ENCODE measurements around the gene MYCN.

DNA sequence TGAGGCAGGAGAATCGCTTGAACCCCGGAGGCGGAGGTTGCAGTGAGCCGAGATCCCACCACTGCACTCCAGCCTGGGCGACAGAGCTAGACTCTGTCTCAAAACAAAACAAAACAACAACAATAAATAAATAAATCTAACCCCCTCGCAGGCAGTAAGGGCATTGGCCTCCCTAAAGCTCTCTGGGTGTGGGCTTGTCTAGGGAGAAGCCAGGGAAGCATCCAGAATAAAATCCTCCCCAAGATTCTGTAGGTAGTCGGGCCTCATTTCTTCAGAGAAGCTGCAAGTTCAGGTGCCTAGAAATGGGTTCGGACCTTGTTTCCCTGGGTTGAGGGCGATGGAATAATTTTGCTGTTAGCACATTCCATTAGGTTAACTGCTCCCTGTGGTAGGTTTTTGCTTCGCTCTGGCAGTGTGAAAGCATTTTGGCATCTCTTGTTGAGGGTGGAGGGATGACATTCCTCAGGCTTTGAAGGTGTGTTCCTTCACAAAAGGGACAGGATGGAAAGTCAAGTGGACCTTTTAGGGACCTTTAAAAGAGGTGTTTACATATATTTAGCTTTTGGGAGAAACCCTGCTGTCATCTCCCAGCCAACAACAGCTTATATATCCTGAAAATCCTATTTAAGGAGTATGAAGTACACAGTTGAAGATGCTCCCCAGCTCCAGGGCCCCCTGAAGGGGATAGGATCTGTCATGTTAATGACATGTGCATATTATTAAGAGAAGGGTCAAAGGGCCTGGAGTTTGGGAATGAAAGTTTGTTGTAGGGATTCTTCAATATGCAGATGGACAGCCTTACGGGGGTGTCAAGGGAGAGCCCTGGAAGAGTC is 17.7 kb downstream of the MYCN start:
- TF ChIP-seq ZNF274 (IDR thresholded peaks at IDR 0.05; ENCODE audit: low read depth, low read length): no peak
- TF ChIP-seq SUZ12 (IDR thresholded peaks at IDR 0.05; ENCODE audit: extremely low read depth, insufficient read depth, insufficient read length): no peak
- TF ChIP-seq YY1 (IDR thresholded peaks at IDR 0.05; ENCODE audit: insufficient read depth, insufficient read length): no peak

Data from NT2/D1 (cell line).